OCI-LY7 (cell line): Measurements from ENCODE around the gene YLPM1. TPM values are rescaled to one million over a fixed set of nuclear protein-coding genes. Genes with fewer than 3 reads are reported as not detected.

ENCODE experiments used
- BruUV-seq: library from RNA; stranded (reverse); fragments of 400-500 nt; replicated peaks from 2 replicates; lab custom pipeline; 2021; lab: Mats Ljungman, UMichigan
- CTCF ChIA-PET: fragments of 300-600 bp; sonication (Branson Sonifier 250); formaldehyde crosslinking; loops from one replicate; lab custom pipeline; 2022; ENCODE audit warnings: antibody characterized with exemption; ENCODE audit not compliant: unreplicated experiment; lab: Charles Lee
- POLR2A ChIA-PET: fragments of 300-600 bp; sonication (Branson Sonifier 250); formaldehyde crosslinking; loops from one replicate; lab custom pipeline; 2022; ENCODE audit warnings: antibody characterized with exemption; lab: Charles Lee
- DNase-seq: peaks from one replicate; pipeline ENCODE4 v3.0.0-alpha.2; 2015; ENCODE audit warnings: low spot score
- H2AFZ ChIP-seq: fragments of 200-600 bp; sonication (generic), shearing (Covaris generic); 2 replicates; pipeline ENCODE4 v1.6.1; 2014; ENCODE audit warnings: mild to moderate bottlenecking, antibody characterized with exemption, low read length, moderate library complexity
- H3K27ac ChIP-seq: fragments of 200-600 bp; sonication (generic); 2 replicates; pipeline ENCODE4 v1.5.1; 2014; ENCODE audit warnings: mixed run types, low read depth, mild to moderate bottlenecking, moderate library complexity, low read length, inconsistent platforms; ENCODE audit not compliant: poor library complexity, severe bottlenecking
- H3K36me3 ChIP-seq: fragments of 200-600 bp; sonication (generic); 2 replicates; pipeline ENCODE4 v1.6.1; 2014; ENCODE audit warnings: mild to moderate bottlenecking, antibody characterized with exemption, low read length, moderate library complexity, mixed read lengths; ENCODE audit not compliant: insufficient read depth
- H3K4me1 ChIP-seq: fragments of 200-600 bp; sonication (generic); 2 replicates; pipeline ENCODE4 v1.5.1; 2014; ENCODE audit warnings: mild to moderate bottlenecking, low read length; ENCODE audit not compliant: insufficient read depth, poor library complexity, severe bottlenecking
- H3K4me2 ChIP-seq: fragments of 200-600 bp; sonication (generic); 2 replicates; pipeline ENCODE4 v1.6.1; 2014; ENCODE audit warnings: mild to moderate bottlenecking, low read length
- H3K4me3 ChIP-seq: fragments of 200-600 bp; sonication (generic); 2 replicates; pipeline ENCODE4 v1.5.1; 2014; ENCODE audit warnings: mild to moderate bottlenecking, low read depth, low read length; ENCODE audit not compliant: poor library complexity, severe bottlenecking
- H3K79me2 ChIP-seq: fragments of 200-600 bp; sonication (generic); 2 replicates; pipeline ENCODE4 v1.6.1; 2016; ENCODE audit warnings: low read depth, mild to moderate bottlenecking, low read length, moderate library complexity, mixed read lengths; ENCODE audit not compliant: insufficient read depth
- H3K9me2 ChIP-seq: fragments of 200-600 bp; sonication (generic); 2 replicates; pipeline ENCODE4 v1.6.1; 2016; ENCODE audit warnings: mild to moderate bottlenecking, low read length, mixed read lengths; ENCODE audit not compliant: insufficient read depth
- H3K9me3 ChIP-seq: fragments of 200-600 bp; sonication (generic); 2 replicates; pipeline ENCODE4 v1.6.1; 2014; ENCODE audit warnings: mild to moderate bottlenecking, mixed run types, low read length, mixed read lengths
- H4K20me1 ChIP-seq: fragments of 200-600 bp; sonication (generic); 2 replicates; pipeline ENCODE4 v1.6.1; 2014; ENCODE audit warnings: mild to moderate bottlenecking, antibody characterized with exemption, low read length, moderate library complexity, mixed read lengths; ENCODE audit not compliant: insufficient read depth
- EZH2phosphoT487 ChIP-seq: fragments of 200-600 bp; sonication (generic); IDR thresholded peaks from 2 replicates; pipeline ENCODE4 v1.6.1; 2018; ENCODE audit warnings: low read depth, borderline replicate concordance, mild to moderate bottlenecking, mixed run types, antibody characterized with exemption, low read length, moderate library complexity, mixed read lengths
- intact Hi-C: fragments of 100-400 bp; cut with micrococcal nuclease; formaldehyde crosslinking; loops from one replicate; pipeline ENCODE4 v1.10.0; 2022; ENCODE audit not compliant: unreplicated experiment
- total RNA-seq, 2 experiments: library from RNA; depleted of rRNA in 1 of 2; stranded (reverse); fragments of >200 nt in 1 of 2; shearing (Covaris generic) in 1 of 2; gene quantifications; 2 replicates each; pipeline ENCODE4 v1.2.3, GENCODE V29; 2014 to 2022
- TF ChIP-seq, protein P1 (sequence below): fragments of 200-600 bp; sonication (generic); conservative IDR thresholded peaks from 2 replicates; pipeline ENCODE4 v1.5.1; 2014; ENCODE audit warnings: mild to moderate bottlenecking, antibody characterized with exemption, low read length, moderate library complexity, mixed read lengths

YLPM1 gene
- total RNA-seq, 2 experiments from 2014 or later: 45.2 to 101 TPM

DNA sequence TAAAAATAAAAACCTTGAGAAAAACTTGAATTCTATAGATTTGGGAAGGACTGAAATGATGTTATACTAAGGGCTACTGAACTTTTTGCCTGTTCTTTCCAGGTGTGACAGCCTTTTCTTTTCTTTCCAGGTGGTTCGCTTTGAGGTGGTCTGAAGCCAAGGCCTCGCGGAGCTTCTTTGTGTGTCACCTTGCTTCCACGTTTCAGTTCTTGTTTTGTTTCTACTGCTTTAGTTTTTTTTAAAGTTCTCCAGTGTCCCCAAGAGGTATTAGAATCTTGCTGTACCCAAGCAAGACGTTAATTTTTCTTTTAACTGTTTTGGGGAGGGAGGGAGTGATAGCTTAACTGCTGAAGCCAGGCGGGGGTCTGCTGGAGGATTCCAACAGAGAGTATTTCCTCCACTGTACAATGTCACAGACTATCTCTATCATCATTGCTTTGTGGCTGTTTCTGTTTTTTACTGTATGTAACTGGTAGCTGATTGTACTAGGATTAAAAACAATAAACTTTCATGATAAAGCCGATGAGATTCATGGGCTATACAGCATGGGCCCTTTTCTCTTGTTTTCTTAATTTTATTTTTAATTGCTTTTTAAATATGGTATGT is 72.6 kb downstream of the YLPM1 start:
- H2AFZ ChIP-seq: no peak overlapping the region
- H3K9me2 ChIP-seq: no peaks in the 10 kb centered on the region
- TF ChIP-seq, protein P1, sequence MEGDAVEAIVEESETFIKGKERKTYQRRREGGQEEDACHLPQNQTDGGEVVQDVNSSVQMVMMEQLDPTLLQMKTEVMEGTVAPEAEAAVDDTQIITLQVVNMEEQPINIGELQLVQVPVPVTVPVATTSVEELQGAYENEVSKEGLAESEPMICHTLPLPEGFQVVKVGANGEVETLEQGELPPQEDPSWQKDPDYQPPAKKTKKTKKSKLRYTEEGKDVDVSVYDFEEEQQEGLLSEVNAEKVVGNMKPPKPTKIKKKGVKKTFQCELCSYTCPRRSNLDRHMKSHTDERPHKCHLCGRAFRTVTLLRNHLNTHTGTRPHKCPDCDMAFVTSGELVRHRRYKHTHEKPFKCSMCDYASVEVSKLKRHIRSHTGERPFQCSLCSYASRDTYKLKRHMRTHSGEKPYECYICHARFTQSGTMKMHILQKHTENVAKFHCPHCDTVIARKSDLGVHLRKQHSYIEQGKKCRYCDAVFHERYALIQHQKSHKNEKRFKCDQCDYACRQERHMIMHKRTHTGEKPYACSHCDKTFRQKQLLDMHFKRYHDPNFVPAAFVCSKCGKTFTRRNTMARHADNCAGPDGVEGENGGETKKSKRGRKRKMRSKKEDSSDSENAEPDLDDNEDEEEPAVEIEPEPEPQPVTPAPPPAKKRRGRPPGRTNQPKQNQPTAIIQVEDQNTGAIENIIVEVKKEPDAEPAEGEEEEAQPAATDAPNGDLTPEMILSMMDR: no peak
- TF ChIP-seq EZH2phosphoT487: no peak
- peaks cover 35% of the 10 kb centered on the region for H3K4me1 ChIP-seq
- no TSS peak for BruUV-seq
- H3K9me3 ChIP-seq: no peaks in the 10 kb centered on the region
- no peak overlapping the region; the same call in 1 of the 2 replicates for H3K4me2 ChIP-seq
- 0 out of 2 replicates have a peak, but pooled peaks cover 8% of the 10 kb centered on the region for H4K20me1 ChIP-seq
- DNase-seq: peak; percentile 46
- no peaks in the 10 kb centered on the region for H3K79me2 ChIP-seq
- H3K36me3 ChIP-seq: peaks cover 58% of the 10 kb centered on the region
- ChIA-PET CTCF (no interaction called here), POLR2A (interaction anchor here (0.6 to 1.1 kb wide), 4 partner anchors 13 to 496 kb away, joined by 3 to 4 read pairs (median 3); no protein-coding TSS in a partner anchor)
- no peak overlapping the region for H3K4me3 ChIP-seq
- H3K27ac ChIP-seq: peak overlapping the region; percentile 35
- intact Hi-C loops: loop anchor here (5.0 to 10.0 kb wide), 2 partner anchors 228 to 491 kb away; partner anchors contain the start of gene VRTN

DNA sequence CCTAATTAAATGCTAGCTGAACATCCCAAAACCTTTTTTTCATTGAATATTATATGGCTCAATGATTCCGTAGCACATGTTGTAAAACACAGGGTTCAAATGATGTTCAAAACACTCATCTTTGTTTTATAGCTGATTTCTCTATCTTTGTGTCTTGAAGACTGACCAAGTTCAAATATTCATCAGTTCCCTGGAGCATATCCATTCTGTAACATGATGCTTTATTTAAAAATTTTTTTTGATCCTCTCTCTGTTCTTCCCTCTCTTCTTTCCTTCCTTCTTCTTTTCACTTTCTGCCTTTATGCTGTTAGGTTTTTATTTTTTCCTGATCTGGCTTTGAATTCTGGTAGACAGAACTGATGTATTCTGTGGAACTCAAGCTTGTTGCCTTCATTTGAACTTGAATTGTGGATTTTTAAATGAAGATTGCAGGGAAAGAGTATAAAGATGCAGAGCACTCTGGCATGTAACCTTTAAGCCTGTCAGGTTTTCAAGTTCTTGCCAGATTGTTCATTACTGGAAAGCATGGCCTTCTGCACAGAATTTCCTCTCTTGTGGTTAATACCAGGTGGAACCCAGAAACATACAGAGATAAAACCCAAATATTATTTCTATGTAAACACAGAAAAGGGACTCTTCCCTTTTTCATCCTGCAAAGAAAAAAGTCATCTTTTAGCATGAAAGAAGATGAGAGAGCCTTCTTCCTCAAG is 73.3 kb downstream of the YLPM1 start:
- POLR2A ChIA-PET: interaction anchor here (0.6 to 0.8 kb wide), 3 partner anchors 32 to 497 kb away, joined by 3 to 4 read pairs (median 3); no protein-coding TSS in a partner anchor
- peak overlapping the region; percentile 17; the same call in 1 of the 2 replicates for H3K4me2 ChIP-seq

More for the DNA sequence above, 73.3 kb downstream of the YLPM1 start:
- no peaks in the 10 kb centered on the region for H3K79me2 ChIP-seq
- no peak overlapping the region for H3K27ac ChIP-seq
- peak; percentile 26 for DNase-seq
- BruUV-seq: no TSS peak
- no peak for TF ChIP-seq EZH2phosphoT487
- TF ChIP-seq, protein P1: no peak
- H3K36me3 ChIP-seq: peaks cover 57% of the 10 kb centered on the region
- no peak overlapping the region for H3K4me3 ChIP-seq
- H4K20me1 ChIP-seq: 0 out of 2 replicates have a peak, but pooled peaks cover 8% of the 10 kb centered on the region
- no peaks in the 10 kb centered on the region for H3K9me2 ChIP-seq
- peaks cover 35% of the 10 kb centered on the region for H3K4me1 ChIP-seq
- CTCF ChIA-PET: no interaction called here
- no peak overlapping the region for H2AFZ ChIP-seq
- intact Hi-C loops: loop anchor here (5.0 to 10.0 kb wide), 2 partner anchors 229 to 492 kb away; partner anchors contain the start of gene VRTN
- H3K9me3 ChIP-seq: no peaks in the 10 kb centered on the region
